ENCODE results near the gene KCNAB2.

Gene KCNAB2

GRCh38 chr1:6105218-6105679, 59.6 kb downstream of the KCNAB2 start:
- Mint-ChIP-seq H3K9me3 (no peaks in the 10 kb centered on the region), H3K27me3 (ENCODE audit: low read depth) (peaks cover 24% of the 10 kb centered on the region), H3K4me3 (no peak overlapping the region), H3K27ac (no peak overlapping the region), H3K36me3 (ENCODE audit: low read depth) (no peaks in the 10 kb centered on the region), H3K4me1 (no peaks in the 10 kb centered on the region)
- no peak for TF ChIP-seq CTCF (IDR thresholded peaks at IDR 0.05; ENCODE audit: unreplicated experiment in 3 of 3)

- H3K27me3 Mint-ChIP-seq (ENCODE audit: low read depth) = peaks cover 29% of the 10 kb centered on the region
- no peak for TF ChIP-seq CTCF (IDR thresholded peaks at IDR 0.05; ENCODE audit: unreplicated experiment in 3 of 3)
- no peaks in the 10 kb centered on the region for H3K4me1 Mint-ChIP-seq
- no peak overlapping the region for H3K27ac Mint-ChIP-seq
- H3K9me3 Mint-ChIP-seq = no peaks in the 10 kb centered on the region
- no peak overlapping the region for H3K4me3 Mint-ChIP-seq
- H3K36me3 Mint-ChIP-seq (ENCODE audit: low read depth) = no peaks in the 10 kb centered on the region
Observed at GRCh38 chr1:6105763-6106162, 60.1 kb downstream of the KCNAB2 start.

- Mint-ChIP-seq H3K36me3 (ENCODE audit: low read depth) (no peaks in the 10 kb centered on the region), H3K27me3 (ENCODE audit: low read depth) (peaks cover 35% of the 10 kb centered on the region), H3K27ac (no peak overlapping the region), H3K4me1 (no peaks in the 10 kb centered on the region), H3K4me3 (no peak overlapping the region), H3K9me3 (no peaks in the 10 kb centered on the region)
- TF ChIP-seq CTCF (IDR thresholded peaks at IDR 0.05; ENCODE audit: unreplicated experiment in 3 of 3) = no peak
Observed at GRCh38 chr1:6106321-6106731, 60.6 kb downstream of the KCNAB2 start.

GRCh38 chr1:6106977-6107376, 61.3 kb downstream of the KCNAB2 start:
- no peak for TF ChIP-seq CTCF (IDR thresholded peaks at IDR 0.05; ENCODE audit: unreplicated experiment in 3 of 3)
- Mint-ChIP-seq H3K27ac (no peak overlapping the region), H3K4me1 (no peaks in the 10 kb centered on the region), H3K4me3 (no peak overlapping the region), H3K36me3 (ENCODE audit: low read depth) (no peaks in the 10 kb centered on the region), H3K9me3 (no peaks in the 10 kb centered on the region), H3K27me3 (ENCODE audit: low read depth) (peaks cover 41% of the 10 kb centered on the region)

- TF ChIP-seq CTCF (IDR thresholded peaks at IDR 0.05; ENCODE audit: unreplicated experiment in 3 of 3) = no peak
- Mint-ChIP-seq H3K4me1 (no peaks in the 10 kb centered on the region), H3K36me3 (ENCODE audit: low read depth) (no peaks in the 10 kb centered on the region), H3K9me3 (no peaks in the 10 kb centered on the region), H3K27ac (no peak overlapping the region), H3K4me3 (no peak overlapping the region), H3K27me3 (ENCODE audit: low read depth) (peaks cover 41% of the 10 kb centered on the region)
Observed at GRCh38 chr1:6107409-6108356, 62.0 kb downstream of the KCNAB2 start.

GRCh38 chr1:6108476-6108875, 62.8 kb downstream of the KCNAB2 start:
- no peak overlapping the region for H3K27ac Mint-ChIP-seq
- H3K36me3 Mint-ChIP-seq (ENCODE audit: low read depth) = no peaks in the 10 kb centered on the region
- no peaks in the 10 kb centered on the region for H3K4me1 Mint-ChIP-seq

More at GRCh38 chr1:6108476-6108875, 62.8 kb downstream of the KCNAB2 start:
- H3K27me3 Mint-ChIP-seq (ENCODE audit: low read depth) = peaks cover 41% of the 10 kb centered on the region
- TF ChIP-seq CTCF (IDR thresholded peaks at IDR 0.05; ENCODE audit: unreplicated experiment in 3 of 3) = no peak
- no peak overlapping the region for H3K4me3 Mint-ChIP-seq
- no peaks in the 10 kb centered on the region for H3K9me3 Mint-ChIP-seq

Measured in nephron (organoid).